HEK293 (cell line): ENCODE data around the gene PANX1.

Source experiments
- FEZF1 ChIP-seq: fragments of 450-650 bp; formaldehyde crosslinking; IDR thresholded peaks from 2 replicates; pipeline ENCODE4 v1.5.1; 2016; ENCODE audit warnings: missing biosample characterization, missing genetic modification characterization
- GFI1B ChIP-seq: fragments of 450-650 bp; formaldehyde crosslinking; IDR thresholded peaks from 2 replicates; pipeline ENCODE4 v1.5.1; 2016; ENCODE audit warnings: missing biosample characterization, missing genetic modification characterization
- TCF7L2 ChIP-seq: IDR thresholded peaks from 2 replicates; pipeline ENCODE4 v1.6.1; 2011; ENCODE audit warnings: low read depth, mild to moderate bottlenecking, inconsistent platforms, low read length, moderate library complexity, borderline replicate concordance
- ZNF138 ChIP-seq: fragments of 450-650 bp; formaldehyde crosslinking; IDR thresholded peaks from 2 replicates; pipeline ENCODE4 v1.5.1; 2016; ENCODE audit warnings: missing biosample characterization, missing genetic modification characterization, borderline replicate concordance
- ZNF366 ChIP-seq: fragments of 450-650 bp; formaldehyde crosslinking; conservative IDR thresholded peaks from 2 replicates; pipeline ENCODE4 v1.5.1; 2016; ENCODE audit warnings: missing biosample characterization, missing genetic modification characterization
- ZNF404 ChIP-seq: fragments of 450-650 bp; formaldehyde crosslinking; IDR thresholded peaks from 2 replicates; pipeline ENCODE4 v1.5.1; 2017; ENCODE audit warnings: missing biosample characterization, missing genetic modification characterization
- ZNF585B ChIP-seq: fragments of 450-650 bp; formaldehyde crosslinking; IDR thresholded peaks from 2 replicates; pipeline ENCODE4 v1.5.1; 2016; ENCODE audit warnings: missing biosample characterization, missing genetic modification characterization
- ZNF610 ChIP-seq: fragments of 450-650 bp; formaldehyde crosslinking; IDR thresholded peaks from 2 replicates; pipeline ENCODE4 v1.5.1; 2016; ENCODE audit warnings: missing biosample characterization, missing genetic modification characterization, borderline replicate concordance
- ZNF701 ChIP-seq: fragments of 450-650 bp; formaldehyde crosslinking; IDR thresholded peaks from 2 replicates; pipeline ENCODE4 v1.5.1; 2016; ENCODE audit warnings: missing biosample characterization, missing genetic modification characterization
- ZNF704 ChIP-seq: fragments of 450-650 bp; formaldehyde crosslinking; IDR thresholded peaks from 2 replicates; pipeline ENCODE4 v1.5.1; 2016; ENCODE audit warnings: missing biosample characterization, missing genetic modification characterization
- ZNF830 ChIP-seq: fragments of 450-650 bp; IDR thresholded peaks from 2 replicates; pipeline ENCODE4 v1.5.0; 2018; ENCODE audit warnings: missing biosample characterization, missing genetic modification characterization, low read depth, mild to moderate bottlenecking, moderate library complexity

The PANX1 gene

DNA sequence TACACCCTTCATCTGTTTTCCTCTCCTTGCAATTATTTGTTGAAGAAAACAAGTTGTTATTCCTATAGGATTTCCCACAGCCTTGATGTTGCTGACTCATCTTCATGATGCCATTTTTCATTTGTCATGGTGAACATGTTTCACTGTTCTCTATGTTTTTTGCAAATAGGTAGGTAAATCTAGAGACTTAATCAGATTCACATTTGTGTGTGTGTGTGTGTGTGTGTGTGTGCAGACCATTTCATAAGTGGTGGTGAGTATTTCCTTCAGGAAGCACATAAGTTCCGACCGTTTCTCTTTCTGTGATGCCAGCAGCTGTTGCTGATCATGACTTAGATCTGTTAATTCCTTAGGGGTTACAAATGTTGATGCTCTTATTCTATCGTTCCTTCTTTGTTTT lies 95.4 kb downstream of the PANX1 start (continued):
- TF ChIP-seq ZNF138 (tag by site-specific recombination) (no peak), ZNF404 (tag by site-specific recombination) (no peak), ZNF585B (tag by site-specific recombination) (no peak), TCF7L2 (no peak), ZNF830 (no peak), GFI1B (tag by site-specific recombination) (no peak), ZNF610 (no peak), FEZF1 (tag by site-specific recombination) (no peak), ZNF366 (tag by site-specific recombination) (no peak), ZNF701 (tag by site-specific recombination) (no peak), ZNF704 (tag by site-specific recombination) (no peak)
